ENCODE results near the gene AARS2.

Gene AARS2

DNA sequence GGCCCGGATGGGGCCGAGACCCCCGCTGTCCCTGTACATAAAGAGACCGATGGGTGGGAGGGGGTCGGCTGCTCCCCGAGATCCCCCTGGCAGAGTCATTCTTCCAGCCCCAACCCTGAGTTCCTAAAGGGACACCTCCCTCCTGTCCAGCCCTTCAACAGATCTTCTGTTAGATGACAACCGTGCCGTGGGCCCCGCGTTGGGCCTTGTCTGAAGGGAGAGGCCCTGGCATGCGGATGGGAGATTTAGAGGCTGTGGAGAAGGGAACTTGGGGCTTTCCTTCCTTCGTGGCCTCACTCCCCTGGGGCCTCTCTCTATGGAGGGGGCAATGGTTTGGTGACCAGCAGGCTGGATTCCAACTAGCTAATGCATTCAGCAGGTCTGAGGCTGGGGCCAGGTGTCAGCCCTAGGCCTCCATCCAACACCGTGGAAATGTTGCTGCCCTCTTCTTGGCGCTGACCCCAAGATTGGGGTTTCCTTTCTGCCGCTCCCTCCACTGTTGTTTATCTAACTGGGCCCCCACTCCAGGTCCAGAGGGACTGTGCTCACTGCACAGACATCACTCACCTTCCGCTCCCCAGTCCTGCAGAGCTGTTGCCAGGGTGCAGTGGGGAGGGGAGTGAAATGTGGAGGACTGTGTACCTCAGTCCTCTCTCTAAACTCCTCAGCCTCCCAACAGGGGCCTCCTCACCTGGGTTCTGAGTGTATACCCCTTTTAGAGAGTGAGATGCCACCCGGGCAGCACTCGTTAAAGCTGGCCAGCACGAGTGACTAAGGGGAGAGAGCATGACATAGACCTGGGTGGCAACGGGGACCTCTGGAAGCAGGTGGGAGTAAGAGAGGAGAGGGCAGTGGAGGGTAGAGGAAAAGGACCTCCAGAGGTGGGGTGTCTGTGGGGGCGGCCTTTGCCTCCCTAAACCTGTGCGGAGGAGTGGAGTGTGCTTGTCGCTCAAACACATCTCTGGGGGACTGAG, 36.2 kb downstream of the AARS2 start:
- DNase-seq (ENCODE audit: low read depth) = no peak
- TF ChIP-seq, protein P1, sequence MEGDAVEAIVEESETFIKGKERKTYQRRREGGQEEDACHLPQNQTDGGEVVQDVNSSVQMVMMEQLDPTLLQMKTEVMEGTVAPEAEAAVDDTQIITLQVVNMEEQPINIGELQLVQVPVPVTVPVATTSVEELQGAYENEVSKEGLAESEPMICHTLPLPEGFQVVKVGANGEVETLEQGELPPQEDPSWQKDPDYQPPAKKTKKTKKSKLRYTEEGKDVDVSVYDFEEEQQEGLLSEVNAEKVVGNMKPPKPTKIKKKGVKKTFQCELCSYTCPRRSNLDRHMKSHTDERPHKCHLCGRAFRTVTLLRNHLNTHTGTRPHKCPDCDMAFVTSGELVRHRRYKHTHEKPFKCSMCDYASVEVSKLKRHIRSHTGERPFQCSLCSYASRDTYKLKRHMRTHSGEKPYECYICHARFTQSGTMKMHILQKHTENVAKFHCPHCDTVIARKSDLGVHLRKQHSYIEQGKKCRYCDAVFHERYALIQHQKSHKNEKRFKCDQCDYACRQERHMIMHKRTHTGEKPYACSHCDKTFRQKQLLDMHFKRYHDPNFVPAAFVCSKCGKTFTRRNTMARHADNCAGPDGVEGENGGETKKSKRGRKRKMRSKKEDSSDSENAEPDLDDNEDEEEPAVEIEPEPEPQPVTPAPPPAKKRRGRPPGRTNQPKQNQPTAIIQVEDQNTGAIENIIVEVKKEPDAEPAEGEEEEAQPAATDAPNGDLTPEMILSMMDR (IDR thresholded peaks at IDR 0.05; ENCODE audit: control insufficient read depth, extremely low read depth, insufficient read depth) = no peak
- no peak overlapping the region for H3K4me3 ChIP-seq (ENCODE audit: low read depth, low read length)

- H3K4me3 ChIP-seq (ENCODE audit: low read depth, low read length) = no peak overlapping the region
- DNase-seq (ENCODE audit: low read depth) = no peak
- TF ChIP-seq, protein P1 (IDR thresholded peaks at IDR 0.05; ENCODE audit: control insufficient read depth, extremely low read depth, insufficient read depth) = no peak
Observed at GRCh38 chr6:44275749-44276648, 37.1 kb downstream of the AARS2 start.

- H3K4me3 ChIP-seq (ENCODE audit: low read depth, low read length) = no peak overlapping the region
- no peak for DNase-seq (ENCODE audit: low read depth)
Observed at GRCh38 chr6:44275271-44275748, 37.8 kb downstream of the AARS2 start.

DNA sequence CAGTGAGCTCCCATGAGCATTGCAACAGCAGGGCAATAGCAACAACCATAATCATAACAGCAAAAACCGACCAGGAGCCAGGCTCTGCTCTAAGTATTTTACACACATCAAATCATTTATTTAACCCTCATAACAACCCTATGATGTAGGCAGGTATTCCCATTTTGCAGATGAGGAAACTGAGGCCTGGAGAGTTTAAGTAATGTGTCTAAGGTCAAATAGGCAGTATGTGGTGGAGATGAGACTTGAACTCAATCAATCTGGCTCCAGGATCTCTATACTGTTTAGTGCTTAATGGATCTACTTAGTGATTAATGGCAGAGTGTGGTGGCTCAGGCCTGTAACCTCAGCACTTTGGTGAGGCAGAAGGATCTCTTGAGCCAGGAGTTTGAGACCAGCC, 39.5 kb downstream of the AARS2 start:
- TF ChIP-seq, protein P1 (IDR thresholded peaks at IDR 0.05; ENCODE audit: control insufficient read depth, extremely low read depth, insufficient read depth) = no peak
- H3K4me3 ChIP-seq (ENCODE audit: low read depth, low read length) = no peak overlapping the region
- no peak for DNase-seq (ENCODE audit: low read depth)

More at GRCh38 chr6:44275271-44275748, 37.8 kb downstream of the AARS2 start:
- TF ChIP-seq, protein P1 (IDR thresholded peaks at IDR 0.05; ENCODE audit: control insufficient read depth, extremely low read depth, insufficient read depth) = no peak

GRCh38 chr6:44272999-44273566, 40.1 kb downstream of the AARS2 start:
- no peak overlapping the region for H3K4me3 ChIP-seq (ENCODE audit: low read depth, low read length)
- TF ChIP-seq, protein P1 (IDR thresholded peaks at IDR 0.05; ENCODE audit: control insufficient read depth, extremely low read depth, insufficient read depth) = no peak
- no peak for DNase-seq (ENCODE audit: low read depth)

GRCh38 chr6:44272529-44272928, 40.6 kb downstream of the AARS2 start:
- H3K4me3 ChIP-seq (ENCODE audit: low read depth, low read length) = no peak overlapping the region
- no peak for DNase-seq (ENCODE audit: low read depth)
- TF ChIP-seq, protein P1 (IDR thresholded peaks at IDR 0.05; ENCODE audit: control insufficient read depth, extremely low read depth, insufficient read depth) = no peak

Measured in LNCaP clone FGC (cell line).